Activated naive CD8-positive, alpha-beta T cell treated with anti-CD3 and anti-CD28 coated beads, Interleukin-2, amount 50 U/mL, for 24 hours (primary cell): ENCODE data around the gene CES2.
"Not testable (repeated sequence)": the region's sequence is repeated elsewhere in the genome, so short reads cannot be mapped to it uniquely, and the experiment has no call there.

ENCODE experiments used
- ATAC-seq: fragments of 150-1000 bp; cut with Tn5 transposase; one replicate; pipeline ENCODE4 v1.10.0; 2021
- DNase-seq: peaks from one replicate; pipeline ENCODE4 v3.0.0; 2021
- H3K27ac Mint-ChIP-seq: one replicate; pipeline ENCODE4 v1.8.0; 2021; ENCODE audit warnings: mild to moderate bottlenecking, mixed read lengths
- H3K27me3 Mint-ChIP-seq: one replicate; pipeline ENCODE4 v1.8.0; 2021; ENCODE audit warnings: mixed read lengths
- H3K36me3 Mint-ChIP-seq: one replicate; pipeline ENCODE4 v1.8.0; 2021; ENCODE audit warnings: low read depth, mixed read lengths
- H3K4me1 Mint-ChIP-seq: one replicate; pipeline ENCODE4 v1.8.0; 2021; ENCODE audit warnings: mixed read lengths
- H3K4me3 Mint-ChIP-seq: one replicate; pipeline ENCODE4 v1.8.0; 2021; ENCODE audit warnings: mild to moderate bottlenecking, moderate library complexity, mixed read lengths
- H3K9me3 Mint-ChIP-seq: one replicate; pipeline ENCODE4 v1.8.0; 2021; ENCODE audit warnings: mixed read lengths

CES2 gene

DNA sequence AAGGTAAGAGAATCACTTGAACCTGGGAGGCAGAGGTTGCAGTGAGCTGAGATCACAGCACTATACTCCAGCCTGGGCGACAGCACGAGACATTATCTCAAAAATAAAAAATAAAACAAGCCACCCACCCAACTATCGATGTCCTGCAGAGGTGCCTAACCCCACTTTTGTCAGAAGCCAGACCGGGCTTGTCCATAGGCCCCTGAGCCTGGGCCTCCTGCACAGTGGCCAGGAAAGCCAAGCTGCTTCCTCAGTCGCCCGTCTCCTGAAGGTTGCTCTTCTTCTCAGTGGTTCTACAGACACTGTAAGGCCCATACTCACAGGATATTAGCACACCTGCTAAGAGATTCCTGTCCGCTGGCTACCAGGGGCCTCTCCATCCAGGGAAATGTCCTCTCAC is 11.2 kb downstream of the CES2 start:
- H3K27me3 Mint-ChIP-seq = peaks cover 32% of the 10 kb centered on the region
- peaks cover 22% of the 10 kb centered on the region for H3K4me1 Mint-ChIP-seq
- peaks cover 7% of the 10 kb centered on the region for H3K36me3 Mint-ChIP-seq
- no peak overlapping the region for H3K27ac Mint-ChIP-seq
- DNase-seq (no peak), ATAC-seq (no peak)
- H3K4me3 Mint-ChIP-seq = no peak overlapping the region
- H3K9me3 Mint-ChIP-seq = no peaks in the 10 kb centered on the region

DNA sequence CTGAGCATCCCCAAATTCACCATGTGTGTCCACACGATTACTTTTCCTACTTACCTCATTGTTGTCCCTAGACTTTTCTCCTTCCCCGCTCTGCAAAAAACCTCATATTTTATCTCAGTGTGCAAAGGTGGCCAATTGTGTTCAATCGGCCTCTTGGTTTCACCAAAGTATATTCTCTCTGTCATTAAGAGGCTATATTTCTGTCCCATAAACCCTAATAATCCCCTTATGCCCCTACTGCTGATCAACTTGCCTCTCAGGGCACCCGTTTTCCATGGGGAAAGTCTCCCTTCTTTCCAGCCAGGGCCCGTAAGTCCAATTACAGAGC is 11.6 kb downstream of the CES2 start:
- DNase-seq (no peak), ATAC-seq (no peak)
- Mint-ChIP-seq H3K36me3 (peaks cover 5% of the 10 kb centered on the region), H3K9me3 (no peaks in the 10 kb centered on the region), H3K27me3 (peaks cover 36% of the 10 kb centered on the region), H3K4me1 (peaks cover 22% of the 10 kb centered on the region), H3K27ac (no peak overlapping the region), H3K4me3 (no peak overlapping the region)

DNA sequence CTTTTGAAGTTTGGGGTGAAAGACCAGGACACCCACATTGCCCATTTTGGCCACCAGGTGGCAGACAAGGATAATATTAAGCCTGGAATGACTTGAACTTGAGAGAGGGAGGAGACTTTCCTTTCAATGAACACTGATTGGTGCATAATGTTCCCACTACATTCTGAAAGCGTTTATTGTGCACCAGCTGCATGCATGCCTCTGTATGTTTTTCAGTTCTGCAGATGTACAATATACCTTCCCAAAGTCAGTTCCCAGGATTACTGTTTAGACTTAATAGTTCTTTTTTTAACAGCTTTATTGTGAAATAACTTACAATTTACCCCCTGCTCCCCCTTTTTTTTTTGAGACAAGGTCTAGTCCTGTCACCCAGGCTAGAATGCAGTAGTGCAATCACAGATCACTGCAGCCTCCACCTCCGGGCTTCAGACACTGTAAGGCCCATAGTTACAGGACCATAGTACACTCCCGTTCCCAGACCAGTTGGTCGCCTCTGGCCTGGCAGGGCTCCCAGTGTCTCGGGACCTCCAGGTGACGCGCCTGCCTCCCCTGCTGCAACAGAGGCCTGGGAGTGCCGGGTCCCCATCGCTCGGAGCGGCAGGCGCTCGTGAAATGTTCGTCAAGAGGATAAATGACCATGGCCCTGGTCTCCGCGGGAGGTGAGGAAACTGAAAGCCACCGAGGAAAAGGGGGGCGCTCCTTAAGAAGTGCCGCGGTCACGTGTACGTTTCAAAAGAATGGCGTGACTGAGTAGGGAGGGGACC is 12.2 kb downstream of the CES2 start:
- Mint-ChIP-seq H3K27ac (no peak overlapping the region), H3K4me1 (peaks cover 22% of the 10 kb centered on the region), H3K9me3 (no peaks in the 10 kb centered on the region), H3K4me3 (peak overlapping the region; percentile 78), H3K27me3 (peaks cover 38% of the 10 kb centered on the region), H3K36me3 (no peaks in the 10 kb centered on the region)
- ATAC-seq (peak; percentile 80), DNase-seq (peak; percentile 87)

DNA sequence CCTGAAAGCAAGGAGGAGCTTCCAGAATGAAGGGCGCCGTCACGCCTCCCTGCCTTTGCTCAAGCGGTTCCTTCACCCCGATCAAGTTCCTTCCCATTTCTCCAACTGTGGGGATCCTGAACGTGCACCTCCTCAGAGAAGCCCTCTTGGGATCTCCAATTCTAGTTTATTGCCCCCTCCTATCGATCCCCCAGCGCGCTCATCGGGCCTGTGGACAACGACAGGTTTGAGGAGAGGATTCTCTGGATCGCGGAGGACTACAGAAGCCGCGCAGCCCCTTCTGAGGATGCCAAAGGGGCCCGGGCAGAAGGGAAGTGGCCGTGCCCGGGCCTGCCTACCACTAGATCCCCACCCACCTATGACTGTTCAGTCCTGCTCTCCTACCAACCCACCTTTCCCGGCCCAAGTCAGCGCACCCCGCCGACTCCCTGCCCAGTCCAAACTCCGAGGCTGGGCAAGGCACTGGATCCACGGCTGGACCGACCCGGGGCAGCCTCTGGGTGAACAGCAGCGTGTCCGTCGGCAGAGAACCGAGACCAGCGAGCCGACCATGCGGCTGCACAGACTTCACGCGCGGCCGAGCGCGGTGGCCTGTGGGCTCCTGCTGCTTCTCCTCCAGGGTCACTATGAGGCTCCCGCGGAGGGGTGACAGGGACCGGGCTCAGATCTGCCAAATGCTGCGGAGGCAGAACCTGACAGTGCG is 13.0 kb downstream of the CES2 start:
- no peaks in the 10 kb centered on the region for H3K36me3 Mint-ChIP-seq
- DNase-seq (peak; percentile 21), ATAC-seq (peak; percentile 7)
- peak overlapping the region; percentile 78 for H3K4me3 Mint-ChIP-seq
- H3K27ac Mint-ChIP-seq = no peak overlapping the region
- peaks cover 22% of the 10 kb centered on the region for H3K4me1 Mint-ChIP-seq
- no peaks in the 10 kb centered on the region for H3K9me3 Mint-ChIP-seq
- H3K27me3 Mint-ChIP-seq = peaks cover 43% of the 10 kb centered on the region

DNA sequence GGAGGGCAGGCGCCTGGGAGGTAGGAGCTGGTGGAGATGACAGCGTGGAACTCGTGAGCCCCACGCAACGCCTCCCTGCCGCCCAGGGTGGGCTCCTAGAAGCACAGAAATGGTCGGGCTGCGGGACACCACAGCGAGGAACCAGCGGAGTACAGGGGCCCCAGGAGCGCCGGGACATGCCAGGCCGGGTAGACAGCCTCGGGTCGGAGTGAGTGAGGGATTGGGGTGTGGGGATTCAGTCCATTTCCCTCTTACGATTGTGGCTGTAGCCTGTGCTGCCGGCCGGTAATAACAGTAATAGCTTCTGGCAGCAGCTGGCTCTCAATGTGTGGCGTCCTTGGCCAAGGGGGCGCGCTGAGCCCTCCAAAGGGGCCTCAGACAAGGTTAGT is 13.5 kb downstream of the CES2 start:
- Mint-ChIP-seq H3K4me1 (peaks cover 22% of the 10 kb centered on the region), H3K27ac (no peak overlapping the region), H3K9me3 (no peaks in the 10 kb centered on the region), H3K36me3 (no peaks in the 10 kb centered on the region), H3K4me3 (no peak overlapping the region), H3K27me3 (peaks cover 48% of the 10 kb centered on the region)
- DNase-seq = no peak
- ATAC-seq = peak; percentile 2

DNA sequence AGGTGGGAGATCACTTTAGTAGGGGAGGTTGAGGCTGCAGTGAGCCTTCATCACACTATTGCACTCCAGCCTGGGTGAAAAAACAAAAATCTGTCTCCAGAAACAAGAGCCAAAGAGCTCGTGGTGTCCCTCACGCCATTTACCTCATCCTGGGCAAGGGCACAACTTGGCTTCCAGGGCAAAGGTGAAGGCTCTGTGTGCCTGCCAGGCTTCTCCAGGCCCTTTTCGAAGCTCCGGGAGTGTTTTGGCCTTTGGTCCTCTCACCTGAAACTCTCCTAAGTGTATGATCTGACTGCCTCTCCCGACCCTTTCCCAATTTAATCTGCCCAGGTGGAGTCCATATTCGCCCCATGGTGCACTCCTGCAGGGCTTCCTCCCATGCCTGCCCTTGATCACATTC is 14.2 kb downstream of the CES2 start:
- H3K4me3 Mint-ChIP-seq = no peak overlapping the region
- H3K4me1 Mint-ChIP-seq = peaks cover 22% of the 10 kb centered on the region
- ATAC-seq = no peak
- no peak for DNase-seq
- H3K27me3 Mint-ChIP-seq = peaks cover 51% of the 10 kb centered on the region
- H3K27ac Mint-ChIP-seq = no peak overlapping the region
- no peaks in the 10 kb centered on the region for H3K36me3 Mint-ChIP-seq
- H3K9me3 Mint-ChIP-seq = no peaks in the 10 kb centered on the region

DNA sequence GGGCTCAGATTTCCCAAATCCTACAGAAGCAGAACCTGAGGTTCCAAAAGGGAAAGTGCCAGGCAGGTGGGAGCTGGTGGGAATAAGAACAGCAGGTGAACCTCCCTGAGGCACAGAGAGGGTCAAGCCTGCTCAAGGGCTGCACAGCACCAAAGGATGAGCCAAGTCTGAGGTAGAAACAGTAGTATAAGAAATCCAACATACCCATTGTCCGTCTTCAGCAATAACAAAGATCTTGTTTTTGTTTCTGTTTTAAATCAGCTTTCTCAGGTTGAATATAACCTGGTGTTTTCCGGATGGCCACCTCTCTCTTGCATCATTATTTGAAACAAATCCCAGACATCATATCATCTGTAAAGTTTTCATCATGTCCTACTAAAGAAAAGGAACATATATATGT is 15.1 kb downstream of the CES2 start:
- DNase-seq (no peak), ATAC-seq (no peak)
- peaks cover 51% of the 10 kb centered on the region for H3K27me3 Mint-ChIP-seq

DNA sequence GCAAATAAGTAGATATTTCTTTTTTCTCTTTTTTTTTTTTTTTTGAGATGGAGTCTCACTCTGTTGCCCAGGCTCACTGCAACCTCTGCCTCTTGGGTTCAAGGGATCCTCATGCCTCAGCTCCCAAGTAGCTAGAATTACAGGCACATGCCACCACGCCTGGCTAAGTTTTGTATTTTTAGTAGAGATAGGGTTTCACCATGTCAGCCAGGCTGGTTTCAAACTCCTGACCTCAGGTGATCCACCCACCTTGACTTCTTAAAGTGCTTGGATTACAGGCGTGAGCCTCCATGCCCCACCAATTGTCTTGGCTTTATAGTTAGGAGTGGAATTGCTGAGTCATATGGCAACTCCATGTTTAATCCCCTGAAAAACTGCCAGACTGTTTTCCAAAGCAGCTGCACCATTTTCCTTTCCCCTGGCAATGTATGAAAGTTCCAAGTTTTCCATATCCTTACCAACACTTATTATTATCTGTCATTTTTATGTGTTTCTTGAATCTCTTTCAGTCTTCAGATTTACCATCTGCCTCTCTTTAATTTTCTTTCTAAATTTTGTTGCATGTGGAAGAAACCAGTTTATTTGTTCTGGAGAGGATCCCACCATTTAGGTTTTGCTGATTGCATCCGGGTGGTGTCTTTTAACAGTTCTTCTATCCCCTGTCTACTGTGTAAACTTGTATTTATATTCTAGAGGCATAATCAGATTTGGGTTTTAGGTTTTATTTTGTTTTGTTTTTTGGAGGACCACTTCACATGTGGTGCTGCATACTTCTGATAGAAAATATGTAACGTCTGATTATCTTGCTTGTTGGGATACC is 15.9 kb downstream of the CES2 start:
- ATAC-seq = no peak
- Mint-ChIP-seq H3K4me1 (peaks cover 22% of the 10 kb centered on the region), H3K27me3 (peaks cover 51% of the 10 kb centered on the region)

More for the DNA sequence above, 15.1 kb downstream of the CES2 start:
- no peaks in the 10 kb centered on the region for H3K9me3 Mint-ChIP-seq
- no peak overlapping the region for H3K27ac Mint-ChIP-seq
- no peaks in the 10 kb centered on the region for H3K36me3 Mint-ChIP-seq
- peaks cover 22% of the 10 kb centered on the region for H3K4me1 Mint-ChIP-seq
- no peak overlapping the region for H3K4me3 Mint-ChIP-seq

DNA sequence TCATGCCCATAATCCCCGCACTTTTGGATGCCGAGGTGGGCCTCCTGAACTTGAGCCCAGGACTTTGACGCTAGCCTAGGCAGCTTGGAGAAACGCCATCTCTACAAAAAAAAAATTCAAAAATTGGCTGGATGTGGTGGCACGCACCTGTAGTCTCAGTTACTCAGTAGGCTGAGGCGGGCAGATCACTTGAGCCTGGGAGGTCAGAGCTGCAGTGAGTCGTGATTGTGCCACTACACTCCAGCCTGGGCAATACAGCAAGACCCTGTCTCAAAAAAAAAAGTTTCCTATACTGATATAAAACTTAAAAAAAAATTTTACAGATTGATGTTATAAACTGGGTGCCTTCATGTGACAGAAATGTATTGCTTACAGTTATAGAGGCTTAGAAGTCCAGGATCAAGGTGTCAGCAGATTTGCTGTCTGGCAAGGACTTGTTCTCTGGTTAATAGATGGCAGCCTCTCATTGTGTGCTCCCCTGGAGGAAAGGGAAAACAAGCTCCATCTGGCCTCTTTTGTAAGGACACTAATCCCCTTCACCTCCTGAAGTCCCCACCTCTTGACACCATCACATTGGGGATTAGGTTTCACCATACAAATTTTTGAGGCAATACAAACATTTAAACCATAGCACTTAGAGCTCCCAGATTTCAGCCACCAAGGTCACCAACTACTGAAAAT is 17.3 kb downstream of the CES2 start:
- H3K9me3 Mint-ChIP-seq = no peaks in the 10 kb centered on the region
- H3K27me3 Mint-ChIP-seq = peaks cover 50% of the 10 kb centered on the region
- H3K27ac Mint-ChIP-seq = no peak overlapping the region
- H3K4me3 Mint-ChIP-seq = no peak overlapping the region
- peaks cover 16% of the 10 kb centered on the region for H3K4me1 Mint-ChIP-seq
- DNase-seq (no peak), ATAC-seq (no peak)
- H3K36me3 Mint-ChIP-seq = no peaks in the 10 kb centered on the region

More for the DNA sequence above, 15.9 kb downstream of the CES2 start:
- DNase-seq = no peak
- H3K36me3 Mint-ChIP-seq = no peaks in the 10 kb centered on the region
- H3K4me3 Mint-ChIP-seq = no peak overlapping the region
- H3K27ac Mint-ChIP-seq = no peak overlapping the region
- no peaks in the 10 kb centered on the region for H3K9me3 Mint-ChIP-seq

DNA sequence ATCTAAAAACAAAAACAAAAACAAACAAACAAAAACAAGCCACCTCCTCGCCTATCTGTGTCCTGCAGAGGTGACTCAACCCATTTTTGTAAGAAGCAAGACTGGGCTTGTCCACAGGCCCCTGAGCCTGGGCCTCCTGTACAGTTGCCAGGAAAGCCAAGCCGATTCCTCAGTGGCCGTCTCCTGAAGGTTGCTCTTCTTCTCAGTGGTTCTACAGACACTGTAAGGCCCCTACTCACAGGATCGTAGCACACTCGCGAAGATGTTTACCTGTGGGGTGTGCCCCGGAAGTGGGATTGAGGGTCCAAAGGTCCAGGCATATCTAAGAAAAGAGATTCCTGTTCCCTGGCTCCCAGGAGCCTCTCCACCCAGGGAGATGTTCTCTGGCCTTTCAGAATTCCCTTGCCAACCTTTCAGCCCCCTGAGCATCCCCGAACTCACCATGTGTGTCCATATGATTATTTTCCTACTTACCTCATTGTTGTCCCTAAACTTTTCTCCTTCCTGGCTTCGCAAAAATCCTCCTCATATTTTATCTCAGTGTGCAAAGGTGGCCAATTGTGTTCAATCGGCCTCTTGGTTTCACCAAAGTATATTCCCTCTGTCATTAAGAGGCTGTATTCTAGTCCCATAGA is 18.3 kb downstream of the CES2 start:
- no peak overlapping the region for H3K27ac Mint-ChIP-seq
- ATAC-seq (no peak), DNase-seq (no peak)
- peaks cover 46% of the 10 kb centered on the region for H3K27me3 Mint-ChIP-seq
- H3K4me1 Mint-ChIP-seq = peaks cover 9% of the 10 kb centered on the region
- no peak overlapping the region for H3K4me3 Mint-ChIP-seq
- H3K36me3 Mint-ChIP-seq = no peaks in the 10 kb centered on the region
- no peaks in the 10 kb centered on the region for H3K9me3 Mint-ChIP-seq

DNA sequence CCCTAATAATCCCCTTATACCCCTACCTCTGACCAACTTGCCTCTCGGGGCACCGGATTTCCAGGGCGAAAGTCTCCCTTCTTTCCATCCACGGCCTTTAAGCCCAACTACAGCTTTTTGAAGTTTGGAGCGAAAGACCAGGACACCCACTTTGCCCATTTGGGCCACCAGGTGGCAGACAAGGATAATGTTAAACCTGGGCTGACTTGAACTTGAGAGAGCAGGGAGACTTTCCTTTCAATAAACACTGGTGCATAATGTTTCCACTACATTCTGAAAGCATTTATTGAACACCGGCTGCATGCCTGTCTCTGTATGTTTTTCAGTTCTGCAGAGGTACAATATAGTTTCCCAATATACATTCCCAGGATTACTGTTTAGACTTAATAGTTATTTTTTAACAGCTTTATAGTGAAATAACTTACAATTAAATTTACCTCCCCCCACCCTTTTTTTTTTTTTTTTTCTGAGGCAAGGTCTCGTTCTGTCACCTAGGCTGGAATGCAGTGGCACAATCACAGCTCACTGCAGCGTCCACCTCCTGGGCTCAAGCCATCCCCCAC is 18.9 kb downstream of the CES2 start:
- ATAC-seq = peak; percentile 79
- H3K4me3 Mint-ChIP-seq = no peak overlapping the region
- H3K27ac Mint-ChIP-seq = no peak overlapping the region
- DNase-seq = peak; percentile 80
- H3K4me1 Mint-ChIP-seq = peaks cover 6% of the 10 kb centered on the region
- no peaks in the 10 kb centered on the region for H3K9me3 Mint-ChIP-seq
- peaks cover 46% of the 10 kb centered on the region for H3K27me3 Mint-ChIP-seq
- H3K36me3 Mint-ChIP-seq = no peaks in the 10 kb centered on the region

DNA sequence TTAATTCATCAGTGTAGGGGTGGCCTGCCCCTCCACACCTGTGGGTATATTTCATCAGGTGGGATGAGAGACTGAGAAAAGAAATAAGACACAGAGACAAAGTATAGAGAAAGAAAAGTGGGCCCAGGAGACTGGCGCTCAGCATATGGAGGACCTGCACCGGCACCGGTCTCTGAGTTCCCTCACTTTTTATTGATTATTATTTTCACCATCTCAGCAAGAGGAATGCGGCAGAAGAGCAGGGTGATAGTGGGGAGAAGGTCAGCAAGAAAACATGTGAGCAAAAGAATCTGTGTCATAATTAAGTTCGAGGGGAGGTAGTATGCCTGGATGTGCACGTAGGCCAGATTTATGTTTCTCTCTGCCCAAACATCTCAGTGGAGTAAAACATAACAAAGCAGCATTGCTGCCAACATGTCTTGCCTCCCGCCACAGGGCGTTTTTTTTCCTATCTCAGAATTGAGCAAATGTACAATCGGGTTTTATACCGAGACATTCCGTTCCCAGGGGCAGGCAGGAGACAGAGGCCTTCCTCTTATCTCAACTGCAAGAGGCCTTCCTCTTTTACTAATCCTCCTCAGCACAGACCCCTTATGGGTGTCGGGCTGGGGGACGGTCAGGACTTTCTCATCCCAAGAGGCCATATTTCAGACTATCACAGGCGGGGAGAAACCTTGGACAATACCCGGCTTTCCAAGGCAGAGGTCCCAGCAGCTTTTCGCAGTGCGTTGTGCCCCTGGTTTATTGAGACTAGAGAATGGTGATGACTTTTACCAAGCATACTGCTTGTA is 20.2 kb downstream of the CES2 start:
- not testable (repeated sequence) for H3K36me3 Mint-ChIP-seq, DNase-seq, H3K9me3 Mint-ChIP-seq, H3K4me3 Mint-ChIP-seq, H3K27ac Mint-ChIP-seq, ATAC-seq, H3K4me1 Mint-ChIP-seq
- H3K27me3 Mint-ChIP-seq = peaks cover 34% of the 10 kb centered on the region

DNA sequence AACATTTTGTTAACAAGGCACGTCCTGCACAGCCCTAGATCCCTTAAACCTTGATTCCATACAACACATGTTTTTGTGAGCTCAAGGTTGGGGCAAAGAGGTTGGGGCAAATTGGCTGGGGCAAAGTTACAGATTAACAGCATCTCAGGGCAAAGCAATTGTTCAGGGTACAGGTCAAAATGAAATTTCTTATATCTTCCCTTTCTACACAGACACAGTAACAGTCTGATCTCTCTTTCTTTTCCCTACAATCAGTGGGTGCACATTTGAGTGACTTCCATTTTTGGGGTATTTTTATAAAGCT is 20.8 kb downstream of the CES2 start:
- ATAC-seq, H3K36me3 Mint-ChIP-seq, H3K27ac Mint-ChIP-seq, H3K9me3 Mint-ChIP-seq, H3K4me1 Mint-ChIP-seq, DNase-seq, H3K4me3 Mint-ChIP-seq: not testable (repeated sequence)
- peaks cover 31% of the 10 kb centered on the region for H3K27me3 Mint-ChIP-seq
